Left ventricle myocardium superior (tissue), 1 donor: Measurements from ENCODE around the gene TMEM154. TPM values are rescaled to one million over a fixed set of nuclear protein-coding genes. Genes with fewer than 3 reads are reported as not detected.

Experiments
- ATAC-seq: fragments of 200-7000 bp; cut with Tn5 transposase; one replicate; pipeline ENCODE4 v1.9.1; 2020; ENCODE audit warnings: mild to moderate bottlenecking, moderate library complexity
- DNase-seq: peaks from one replicate; pipeline ENCODE4 v3.0.0-alpha.2; 2020
- intact Hi-C: fragments of 100-400 bp; cut with micrococcal nuclease; formaldehyde crosslinking; loops from one replicate; pipeline ENCODE4 v1.11.0; 2022
- total RNA-seq: library from RNA; stranded (reverse); fragmentation: NEBNext Ultra II Directional; extraction: Animal tissue kit (Norgen Biotek cat#: 25700); gene quantifications from one replicate; pipeline ENCODE4 v1.2.1, GENCODE V29; 2021
- donor health status: DM: no; HTN: yes; CAD: no; lungs with severe emphysema.

The TMEM154 gene
- total RNA-seq, 1 donor from 2014 or later, result 3.3 TPM

- peak; percentile 47 for ATAC-seq
- DNase-seq, result no peak
- intact Hi-C loops, result loop anchor here (10.0 kb wide), 1 partner anchor 139 kb away; no protein-coding TSS in a partner anchor
Measured at GRCh38 chr4:152643153-152644035, 36.4 kb downstream of the TMEM154 start.

DNA sequence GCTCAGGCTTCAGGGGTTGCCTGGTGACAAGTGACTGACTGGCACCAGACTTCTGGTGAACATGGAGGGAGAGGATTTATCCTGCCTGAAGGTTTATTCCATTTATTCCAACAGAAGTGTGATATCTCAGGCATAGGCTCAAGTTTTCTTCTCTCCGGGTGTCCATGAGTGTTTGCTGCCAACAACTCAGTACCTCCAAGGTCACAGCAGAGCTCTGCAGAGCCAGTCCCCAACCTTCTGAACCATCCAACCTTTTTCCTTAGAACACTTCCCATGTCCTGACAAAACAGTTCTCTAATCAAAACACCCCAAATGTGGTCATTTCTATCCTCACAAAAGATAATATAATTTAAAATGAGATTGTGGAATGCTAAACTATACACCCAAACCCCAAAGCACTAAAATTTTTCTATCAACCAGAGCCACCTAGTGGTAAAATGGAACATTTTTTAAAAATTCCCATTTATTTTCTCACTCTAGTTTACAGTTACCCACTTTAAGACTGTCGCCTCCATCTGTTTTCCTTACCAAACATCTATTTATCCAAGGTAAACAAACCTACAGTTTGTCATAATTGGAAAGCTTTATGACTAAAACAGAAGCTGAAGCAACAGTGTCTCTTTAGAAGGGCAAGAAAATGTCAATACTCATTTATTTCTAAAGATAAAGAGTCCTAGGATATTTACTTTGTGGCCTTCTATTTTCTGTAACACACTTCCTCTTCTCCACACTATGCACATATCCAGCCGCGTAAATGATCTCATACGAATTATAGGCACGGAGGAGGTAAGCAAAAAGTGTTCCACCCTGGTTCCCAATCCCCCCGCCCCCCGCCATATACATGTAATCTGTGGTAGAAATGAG is 39.5 kb downstream of the TMEM154 start:
- no peak for DNase-seq
- ATAC-seq, result peak; percentile 62
- intact Hi-C loops, result loop anchor here (10.0 kb wide), 1 partner anchor 135 kb away; no protein-coding TSS in a partner anchor

DNA sequence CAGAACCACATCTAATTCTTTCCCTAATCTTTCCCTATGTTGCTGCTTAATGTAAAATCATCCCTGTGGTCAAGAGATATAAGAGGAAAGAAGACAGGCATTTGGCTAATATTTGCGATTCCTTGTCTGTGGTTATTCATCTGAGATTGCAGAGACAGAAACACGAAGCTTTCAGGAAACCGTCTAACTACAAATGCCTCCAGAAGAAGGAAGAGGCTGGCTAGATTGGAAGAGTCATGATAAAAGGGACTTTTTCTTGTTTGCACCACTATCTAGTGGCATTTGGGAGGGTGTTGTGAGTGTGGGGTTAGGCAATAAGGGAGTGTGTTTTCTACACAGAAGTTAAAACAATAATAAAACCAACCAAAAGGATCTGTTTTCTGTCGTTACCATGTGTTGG is 43.9 kb downstream of the TMEM154 start:
- intact Hi-C loops, result no loop called here
- ATAC-seq (no peak), DNase-seq (no peak)

DNA sequence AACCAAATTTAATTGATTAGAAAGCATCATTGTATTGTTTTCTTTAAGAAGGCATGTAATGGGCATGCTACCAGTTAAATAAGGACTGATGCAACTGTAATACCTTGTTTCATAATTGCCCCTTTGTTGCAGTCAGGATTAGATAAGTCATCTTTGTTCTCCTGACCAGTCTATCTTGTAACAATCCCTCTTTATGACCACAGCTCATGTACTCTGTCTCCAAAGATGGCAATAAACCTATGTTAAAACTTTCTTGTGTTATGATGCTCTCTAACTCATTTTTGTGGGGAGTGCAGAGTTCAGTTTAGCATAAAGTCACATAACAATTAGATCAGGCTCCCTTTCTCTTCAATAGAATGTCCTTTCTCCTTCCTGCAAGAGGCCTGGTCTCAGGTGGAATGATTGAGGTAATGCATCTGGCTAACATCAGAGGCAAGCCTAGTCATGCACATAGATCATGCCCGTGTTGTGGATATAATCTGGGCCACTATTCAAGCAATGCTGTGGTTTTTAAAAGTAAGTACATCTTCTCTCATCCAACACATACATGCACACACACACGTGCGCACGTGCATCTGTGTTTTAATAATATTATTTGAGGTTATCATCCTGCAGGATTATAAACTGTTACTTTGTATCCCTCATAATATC is 45.6 kb downstream of the TMEM154 start:
- DNase-seq (no peak), ATAC-seq (no peak)
- intact Hi-C loops, result no loop called here

- ATAC-seq, result no peak
- intact Hi-C loops, result no loop called here
- DNase-seq, result no peak
Measured at GRCh38 chr4:152633118-152633517, 46.7 kb downstream of the TMEM154 start.

DNA sequence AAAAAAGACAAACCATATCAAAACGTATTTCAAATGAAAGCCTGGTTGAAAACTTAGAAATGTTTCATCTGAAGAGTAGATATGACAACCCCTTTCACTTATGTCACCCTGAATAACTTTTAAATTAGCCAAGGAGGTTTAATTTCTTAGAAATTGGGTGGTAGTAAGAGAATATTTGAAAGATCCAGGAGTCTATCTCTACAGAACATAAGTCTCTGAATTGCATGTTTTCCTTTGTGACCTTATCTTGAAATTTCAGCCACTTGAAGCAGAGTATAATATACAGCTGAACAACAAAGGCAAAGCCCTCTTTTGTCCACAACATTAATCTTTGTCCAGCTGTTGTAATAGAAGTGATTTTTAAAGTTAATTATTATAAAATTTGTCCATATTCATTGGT is 49.5 kb downstream of the TMEM154 start:
- DNase-seq (no peak), ATAC-seq (no peak)
- intact Hi-C loops, result no loop called here

DNA sequence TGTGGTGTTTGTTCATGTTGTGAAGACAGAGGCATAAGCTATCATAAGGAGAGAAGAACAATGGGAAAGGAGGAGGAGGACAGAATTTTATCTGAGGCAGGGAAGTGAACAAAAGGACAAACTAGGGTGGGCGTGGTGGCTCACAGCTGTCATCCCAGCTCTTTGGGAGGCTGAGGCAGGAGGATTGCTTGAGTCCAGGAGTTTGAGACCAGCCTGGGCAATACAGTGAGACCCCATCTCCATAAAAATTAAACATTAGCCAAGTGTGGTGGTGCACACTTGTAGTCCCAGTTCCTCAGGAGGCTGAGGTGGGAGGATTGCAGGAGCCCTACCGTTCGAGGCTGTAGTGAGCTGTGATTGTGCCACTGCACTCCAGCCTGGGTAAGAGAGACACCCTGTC is 49.9 kb downstream of the TMEM154 start:
- intact Hi-C loops, result no loop called here
- DNase-seq (no peak), ATAC-seq (no peak)

GRCh38 chr4:152628128-152628527 is 51.7 kb downstream of the TMEM154 start:
- intact Hi-C loops, result no loop called here
- DNase-seq (peak; percentile 52), ATAC-seq (peak; percentile 60)

DNA sequence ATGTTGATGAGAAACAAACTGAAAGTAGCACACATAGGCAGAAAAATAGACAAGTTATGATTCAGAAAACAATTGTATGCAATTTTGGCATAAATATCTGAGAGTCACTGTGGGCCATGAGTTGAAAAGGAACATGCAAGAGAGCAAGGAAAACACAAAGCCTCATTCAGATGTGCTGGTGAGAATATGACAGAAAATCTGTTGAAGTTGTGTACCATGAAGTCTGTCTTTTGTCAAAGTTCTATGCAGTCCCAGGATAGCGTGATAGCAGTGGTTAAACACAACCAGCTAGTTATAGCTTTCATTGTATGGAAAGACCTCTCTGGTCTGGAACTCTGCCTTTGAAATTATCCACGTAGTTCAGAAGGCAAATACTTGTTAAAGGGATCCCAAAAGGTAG is 53.0 kb downstream of the TMEM154 start:
- intact Hi-C loops, result no loop called here
- DNase-seq (no peak), ATAC-seq (no peak)

- ATAC-seq (no peak), DNase-seq (no peak)
- intact Hi-C loops, result no loop called here
Measured at GRCh38 chr4:152620915-152621314, 58.9 kb downstream of the TMEM154 start.

- DNase-seq (no peak), ATAC-seq (no peak)
- intact Hi-C loops, result no loop called here
Measured at GRCh38 chr4:152620218-152620617, 59.6 kb downstream of the TMEM154 start.

GRCh38 chr4:152619556-152619955 is 60.2 kb downstream of the TMEM154 start:
- no peak for ATAC-seq
- intact Hi-C loops, result no loop called here
- DNase-seq, result no peak

- DNase-seq (no peak), ATAC-seq (no peak)
- intact Hi-C loops, result no loop called here
Measured at GRCh38 chr4:152618971-152619370, 60.8 kb downstream of the TMEM154 start.

- DNase-seq (no peak), ATAC-seq (no peak)
- intact Hi-C loops, result no loop called here
Measured at GRCh38 chr4:152616804-152617203, 63.0 kb downstream of the TMEM154 start.

DNA sequence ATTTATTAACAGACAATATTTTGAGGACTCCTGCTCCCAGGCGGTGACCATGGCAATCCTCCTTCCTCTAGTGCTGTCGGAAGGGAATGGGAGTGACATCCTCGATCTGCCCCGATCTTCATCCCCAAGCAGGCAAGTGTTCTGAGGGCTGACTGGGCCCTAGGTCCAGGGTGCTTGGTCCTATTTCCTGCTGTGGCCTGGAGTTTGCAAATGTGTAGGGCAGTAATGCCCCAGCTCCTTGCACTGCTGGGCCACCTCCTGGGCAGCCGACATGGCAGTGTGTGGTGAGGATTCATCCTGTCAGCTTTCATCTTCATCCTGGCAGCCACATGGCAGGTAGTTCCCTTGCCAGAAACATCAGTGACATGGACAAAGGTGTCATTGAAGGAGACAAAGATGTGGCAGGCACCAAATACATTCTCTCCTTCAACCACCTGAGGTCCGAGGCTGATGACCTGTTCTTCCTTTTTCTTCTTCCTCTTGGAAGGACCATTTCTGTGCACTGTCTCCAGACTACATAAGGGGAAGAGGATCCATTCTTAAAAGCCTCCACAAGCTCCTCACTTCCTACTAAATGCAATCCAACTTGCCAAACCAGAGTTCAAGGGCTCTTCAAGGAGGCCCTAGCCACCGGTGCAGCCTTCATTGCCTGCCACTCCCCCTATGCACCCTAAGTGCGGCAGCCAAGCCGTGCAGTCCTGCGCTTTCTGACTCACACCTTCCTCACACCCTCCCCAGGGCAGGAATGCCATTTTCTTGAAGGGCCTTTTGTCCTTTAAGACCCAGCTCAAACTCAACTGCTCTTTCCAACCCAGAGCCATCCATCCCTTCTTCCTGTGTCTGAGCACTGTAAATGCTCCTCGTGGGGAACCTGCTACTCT is 65.7 kb downstream of the TMEM154 start:
- DNase-seq, result no peak
- intact Hi-C loops, result no loop called here
- ATAC-seq, result no peak

GRCh38 chr4:152613351-152613750 is 66.4 kb downstream of the TMEM154 start:
- ATAC-seq (no peak), DNase-seq (no peak)
- intact Hi-C loops, result no loop called here

DNA sequence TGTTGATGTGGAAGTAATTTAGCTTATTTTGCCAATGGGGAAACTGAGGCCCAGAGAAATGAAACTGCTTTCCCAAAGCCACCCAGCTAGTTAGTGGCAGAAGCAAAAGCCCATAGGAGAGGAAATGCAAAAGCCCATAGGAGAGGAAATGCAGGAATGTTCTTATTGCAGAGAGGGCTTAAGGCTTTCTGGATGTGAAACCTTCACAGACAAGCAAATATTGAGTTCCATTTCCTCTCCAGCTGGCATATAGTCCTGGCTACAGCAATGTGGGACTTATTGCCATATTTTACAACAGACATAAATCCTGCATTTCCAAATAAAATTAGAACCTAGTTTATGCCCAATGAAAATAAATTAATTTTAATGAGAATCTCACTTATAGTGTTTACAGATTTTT is 69.7 kb downstream of the TMEM154 start:
- ATAC-seq, result no peak
- no peak for DNase-seq
- intact Hi-C loops, result no loop called here

GRCh38 chr4:152609481-152609880 is 70.3 kb downstream of the TMEM154 start:
- intact Hi-C loops, result no loop called here
- ATAC-seq (no peak), DNase-seq (no peak)

DNA sequence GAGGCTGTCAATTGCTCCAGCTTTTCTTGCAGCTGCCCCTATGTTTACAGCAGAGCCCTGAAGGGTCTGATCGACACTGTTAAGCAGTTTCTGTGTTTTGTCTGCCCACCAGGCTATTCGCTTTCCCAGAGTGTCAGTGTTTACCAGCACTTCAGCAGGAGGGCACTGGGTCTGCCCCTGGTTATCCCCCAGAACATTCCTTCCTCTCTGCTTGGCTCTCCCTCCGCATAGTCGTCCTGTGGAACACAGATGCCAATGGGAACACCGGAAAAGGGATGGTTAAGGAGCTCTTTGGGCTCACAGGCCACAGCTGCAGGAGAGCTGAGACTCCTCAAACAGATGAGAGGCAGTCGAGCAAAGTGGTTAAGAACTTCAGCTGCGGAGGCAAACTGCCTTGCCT is 72.6 kb downstream of the TMEM154 start:
- intact Hi-C loops, result no loop called here
- no peak for ATAC-seq
- DNase-seq, result no peak
